SH-SY5Y (cell line): Measurements from ENCODE around the gene SV2C.

Experiments used
- GATA2 ChIP-seq: IDR thresholded peaks from 2 replicates; pipeline ENCODE4 v1.6.1; 2011; ENCODE audit warnings: mild to moderate bottlenecking, low read depth, low read length
- GATA3 ChIP-seq: IDR thresholded peaks from 2 replicates; pipeline ENCODE4 v1.6.1; 2011; ENCODE audit warnings: low read depth, mild to moderate bottlenecking, low read length, moderate library complexity

DNA sequence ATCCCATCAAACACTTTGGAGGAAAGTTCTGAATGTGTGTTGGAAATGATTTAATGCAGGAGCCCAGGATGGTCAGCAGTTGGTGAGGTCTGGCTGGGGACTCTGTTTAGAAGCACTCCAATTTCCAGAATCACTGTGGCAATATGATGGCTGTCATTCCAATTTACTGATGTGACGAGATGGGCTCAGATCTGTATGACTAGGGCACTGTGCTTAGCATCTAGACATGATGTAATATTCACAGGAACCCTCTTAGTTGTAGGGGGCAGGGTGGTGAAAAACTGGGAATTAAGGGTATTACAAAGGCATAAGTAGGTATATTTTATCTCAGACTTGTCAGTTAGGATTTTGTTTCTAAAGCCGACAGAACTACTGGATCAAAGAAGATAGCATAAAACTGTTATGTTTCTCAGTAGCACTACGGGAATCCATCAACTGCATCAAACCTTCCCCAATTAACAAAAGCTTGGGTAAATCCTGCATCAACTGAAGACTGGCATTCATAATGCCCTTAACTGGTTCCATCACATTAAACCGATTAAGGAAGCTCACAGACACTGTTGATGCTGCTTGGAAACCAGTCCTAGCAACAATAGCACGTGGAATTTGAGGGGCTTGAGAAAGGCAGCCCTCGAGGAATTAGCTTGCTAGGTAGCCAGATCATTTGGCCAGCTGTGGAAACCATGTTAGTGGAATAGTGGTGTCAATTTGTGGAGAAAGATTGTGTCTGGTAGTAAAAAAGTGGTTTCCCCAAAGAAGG lies 86.1 kb downstream of the SV2C start:
- no peak for TF ChIP-seq GATA2
- no peak for TF ChIP-seq GATA3
